ENCODE results near the gene SKAP1.

SKAP1 gene

DNA sequence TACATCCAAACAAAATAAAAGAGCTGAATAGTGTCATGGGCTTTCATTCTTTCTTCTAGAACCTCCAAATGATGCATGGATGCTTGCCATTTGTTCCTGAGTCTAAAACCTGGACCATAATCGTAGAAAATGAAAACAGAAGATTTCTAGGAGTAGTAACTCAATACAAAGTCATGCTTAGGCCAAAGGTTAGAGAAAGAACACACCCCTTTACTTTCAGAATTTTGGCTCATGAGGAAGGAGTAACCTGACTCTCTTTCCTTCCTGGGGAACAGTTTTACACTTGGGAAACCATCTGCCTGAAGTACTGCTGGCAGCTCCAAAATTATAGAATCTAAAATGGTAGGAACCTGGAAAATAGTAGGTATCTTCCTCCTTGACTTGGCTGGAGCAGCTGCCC, 185.2 kb downstream of the SKAP1 start:
- DNase-seq (ENCODE audit: low spot score) = no peak

DNA sequence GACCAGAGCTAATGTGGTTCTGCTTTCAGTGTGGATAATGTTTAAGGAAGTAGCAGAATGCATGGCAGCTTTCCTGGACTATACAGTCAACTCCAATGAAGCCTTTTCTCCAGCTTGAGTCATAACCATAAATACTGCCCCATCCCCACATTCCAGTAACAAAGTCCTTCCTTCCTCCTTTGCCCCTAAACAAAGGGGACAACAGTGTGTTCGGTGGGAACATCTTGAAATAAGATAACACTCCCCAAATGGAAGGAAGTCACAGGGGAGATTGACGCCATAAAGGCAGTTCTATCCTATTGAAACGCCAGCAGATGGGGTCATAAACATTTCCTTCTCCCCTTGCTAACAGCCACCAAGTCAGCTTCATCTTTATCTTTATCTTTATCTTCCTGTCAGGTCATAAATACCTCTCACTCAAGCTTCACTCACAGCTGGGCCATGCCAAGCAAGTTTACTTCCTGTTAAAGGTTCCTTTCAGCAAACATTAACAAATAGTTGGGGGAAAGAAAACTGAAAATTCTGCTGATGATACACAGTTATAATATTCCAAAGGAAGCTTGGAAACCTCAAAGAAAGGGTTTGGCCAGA, 185.8 kb downstream of the SKAP1 start:
- DNase-seq (ENCODE audit: low spot score) = no peak

DNA sequence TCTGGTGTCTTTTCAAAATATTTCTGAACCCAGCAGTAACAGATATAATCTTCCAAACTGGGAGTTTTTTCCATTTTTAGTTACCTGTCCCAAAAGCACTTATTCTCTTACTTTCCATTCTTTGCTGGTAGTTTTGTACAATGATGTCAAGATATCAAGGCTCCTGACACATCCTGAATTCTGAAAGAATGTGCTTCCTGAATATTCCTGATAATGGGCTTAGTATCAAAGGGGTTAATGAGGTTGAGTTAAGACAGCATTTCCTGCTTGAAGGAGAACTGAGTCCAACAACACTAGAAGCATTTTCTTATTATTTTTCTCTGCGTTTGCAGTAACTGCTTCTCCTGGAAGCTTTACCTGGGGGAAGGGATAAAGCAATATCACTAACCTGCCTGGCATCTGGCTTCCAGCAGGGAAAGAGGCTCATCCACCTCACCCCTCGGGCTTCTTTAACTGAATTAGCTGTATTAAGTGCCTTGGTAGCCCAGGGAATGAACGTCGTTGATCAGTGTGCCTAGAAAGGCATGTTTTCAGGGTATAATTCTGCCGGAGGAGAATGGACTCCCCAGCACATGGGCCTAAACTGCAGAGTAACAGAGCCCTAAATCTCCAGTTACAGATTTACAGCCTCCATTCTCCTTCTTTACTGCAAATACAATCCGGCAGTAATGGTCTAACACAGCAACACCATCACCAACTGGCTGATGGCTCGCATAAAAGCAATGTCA, 188.1 kb downstream of the SKAP1 start:
- no peak for DNase-seq (ENCODE audit: low spot score)

- no peak for DNase-seq (ENCODE audit: low spot score)
Observed at GRCh38 chr17:48241131-48241591, 188.9 kb downstream of the SKAP1 start.

DNA sequence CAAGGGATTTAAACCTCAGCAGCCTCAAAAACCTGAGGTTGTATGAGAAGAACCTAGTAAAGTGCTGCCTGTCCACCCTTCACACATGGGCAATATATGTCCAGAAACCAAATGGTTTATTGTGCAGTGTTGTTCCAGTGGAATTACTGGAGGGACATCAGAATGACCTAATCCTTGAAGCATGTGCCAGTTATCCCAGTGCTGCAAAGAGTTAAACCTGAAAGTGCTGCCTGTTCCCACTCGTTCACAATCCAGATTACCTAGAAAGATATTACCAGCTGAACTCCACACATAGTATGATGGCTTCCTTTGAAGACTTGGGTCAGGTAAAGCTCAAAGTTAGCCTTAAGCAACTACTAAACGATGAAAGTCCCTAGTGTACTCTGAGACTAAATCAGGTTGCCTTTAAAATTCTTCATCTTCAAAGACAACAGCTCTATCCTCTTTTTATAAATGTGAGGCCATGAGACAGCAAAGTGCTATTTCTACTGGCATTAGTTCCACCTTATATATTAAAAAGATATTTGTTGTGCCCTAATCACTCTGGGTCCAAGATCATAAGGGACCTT, 189.4 kb downstream of the SKAP1 start:
- no peak for DNase-seq (ENCODE audit: low spot score)

- no peak for DNase-seq (ENCODE audit: low spot score)
Observed at GRCh38 chr17:48240122-48240521, 189.9 kb downstream of the SKAP1 start.

GRCh38 chr17:48239603-48239995, 190.4 kb downstream of the SKAP1 start:
- no peak for DNase-seq (ENCODE audit: low spot score)

GRCh38 chr17:48238933-48239602, 190.9 kb downstream of the SKAP1 start:
- no peak for DNase-seq (ENCODE audit: low spot score)

GRCh38 chr17:48237456-48237855, 192.6 kb downstream of the SKAP1 start:
- DNase-seq (ENCODE audit: low spot score) = no peak

DNA sequence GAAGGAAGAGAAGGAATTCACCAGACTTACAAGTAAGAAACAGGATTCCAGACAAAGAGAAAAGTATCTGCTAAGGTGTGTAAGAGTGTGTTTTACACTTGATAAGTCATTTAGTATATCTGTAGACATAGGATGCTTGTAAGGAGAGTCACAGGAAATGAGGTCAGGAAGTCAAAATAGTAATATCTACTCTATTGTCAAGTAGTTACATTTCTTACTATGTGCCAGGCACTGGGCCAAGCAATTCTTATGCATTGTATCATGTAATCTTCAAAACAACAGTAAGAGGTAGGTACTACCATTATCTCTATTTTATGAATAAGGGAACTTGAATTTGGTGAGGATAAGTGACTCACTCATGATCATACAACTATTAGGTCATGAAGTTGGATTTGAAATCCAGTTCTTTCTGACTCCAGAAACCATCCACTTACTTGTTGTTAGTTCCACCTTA, 193.3 kb downstream of the SKAP1 start:
- no peak for DNase-seq (ENCODE audit: low spot score)

- DNase-seq (ENCODE audit: low spot score) = no peak
Observed at GRCh38 chr17:48234922-48235321, 195.1 kb downstream of the SKAP1 start.

- DNase-seq (ENCODE audit: low spot score) = no peak
Observed at GRCh38 chr17:48231995-48232959, 197.7 kb downstream of the SKAP1 start.

DNA sequence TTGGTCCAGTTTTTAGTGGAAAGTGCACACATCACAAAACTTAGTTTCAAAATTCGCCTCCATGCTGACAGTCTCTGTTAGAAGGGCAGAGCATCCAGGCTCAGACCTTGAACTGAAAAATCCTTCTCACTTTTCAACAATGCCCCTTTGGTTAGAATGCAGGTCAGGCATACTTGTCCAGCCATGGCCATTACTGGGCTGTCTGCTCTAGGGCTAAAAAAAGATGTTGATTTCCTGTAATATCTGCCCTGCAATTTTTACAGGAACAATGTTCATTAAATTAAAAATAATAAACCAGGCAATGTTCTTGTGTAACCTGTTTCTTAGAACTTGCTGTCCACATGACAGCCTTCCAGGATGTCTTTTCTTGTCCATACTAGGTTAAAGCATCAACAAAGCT, 200.1 kb downstream of the SKAP1 start:
- no peak for DNase-seq (ENCODE audit: low spot score)

DNA sequence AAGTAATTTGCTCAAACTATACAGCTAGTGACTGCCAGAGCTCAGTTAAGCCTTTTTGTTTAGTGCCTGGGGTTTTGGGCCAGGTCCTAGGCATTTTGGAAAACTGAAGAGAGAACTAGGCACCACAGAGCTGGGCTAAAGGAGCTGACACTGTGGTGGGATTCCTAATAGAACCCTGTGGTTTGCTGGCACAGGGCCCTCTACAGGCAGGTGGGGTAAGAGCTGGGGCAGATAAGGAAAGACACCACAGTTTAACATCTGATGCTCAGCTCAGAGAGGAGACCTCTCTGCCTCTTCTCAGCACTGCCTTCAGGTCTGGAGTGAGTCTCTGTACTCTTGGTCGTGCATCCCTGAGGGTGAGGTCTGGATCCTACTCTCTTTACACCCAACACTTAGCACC, 201.3 kb downstream of the SKAP1 start:
- DNase-seq (ENCODE audit: low spot score) = no peak

GRCh38 chr17:48225725-48226567, 204.1 kb downstream of the SKAP1 start:
- DNase-seq (ENCODE audit: low spot score) = no peak

- no peak for DNase-seq (ENCODE audit: low spot score)
Observed at GRCh38 chr17:48223945-48224344, 206.1 kb downstream of the SKAP1 start.

DNA sequence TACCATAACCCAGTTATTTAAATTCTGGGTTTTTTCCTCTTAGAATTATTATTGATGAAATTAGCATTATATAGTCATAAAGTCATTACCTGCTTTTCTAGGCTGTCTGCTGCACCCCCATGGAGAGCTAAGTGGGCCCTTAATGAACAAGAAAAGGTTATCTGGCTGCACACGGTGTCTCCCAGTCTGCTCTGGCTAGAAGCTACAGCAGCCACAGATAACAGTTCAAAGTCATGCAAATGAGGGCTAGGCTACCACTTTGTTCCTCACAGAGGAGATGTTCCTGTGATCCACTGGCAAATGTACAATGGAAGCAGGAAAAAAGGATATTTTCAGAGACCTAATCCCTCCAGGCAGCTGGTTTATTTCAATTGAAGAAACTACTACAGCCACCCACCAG, 210.4 kb downstream of the SKAP1 start:
- DNase-seq (ENCODE audit: low spot score) = no peak

GRCh38 chr17:48215583-48216139, 214.4 kb downstream of the SKAP1 start:
- DNase-seq (ENCODE audit: low spot score) = peak; percentile 1

DNA sequence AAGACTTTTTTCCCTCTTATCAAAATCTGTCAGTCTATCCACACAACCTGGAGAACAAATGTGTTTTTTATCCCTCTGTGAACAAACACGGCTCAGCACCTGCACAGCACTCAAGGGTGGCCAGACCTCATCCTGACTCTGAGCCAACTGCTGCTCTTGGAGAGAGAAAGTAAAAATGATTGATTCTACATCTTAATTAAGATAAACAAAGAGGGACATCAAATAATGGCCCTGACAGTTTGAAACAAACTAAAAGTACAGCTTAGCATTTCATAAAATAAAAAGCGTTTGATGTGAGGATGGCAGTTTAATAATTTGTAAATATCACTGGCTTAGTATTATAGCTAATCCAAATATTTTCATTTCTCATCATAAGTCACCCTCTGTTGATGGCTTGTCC, 216.2 kb downstream of the SKAP1 start:
- no peak for DNase-seq (ENCODE audit: low spot score)

- no peak for DNase-seq (ENCODE audit: low spot score)
Observed at GRCh38 chr17:48211787-48212186, 218.2 kb downstream of the SKAP1 start.
